Thoracic aorta (tissue), 2 donors: ENCODE measurements around the gene CTU2. TPM values are rescaled to one million over a fixed set of nuclear protein-coding genes. Genes with fewer than 3 reads are reported as not detected.

Experiments used
- ATAC-seq: fragments of 150-250 bp; one replicate; pipeline ENCODE4 v1.8.0; 2017; ENCODE audit warnings: low read depth; ENCODE audit not compliant: insufficient number of reproducible peaks, low FRiP score
- DNase-seq: peaks from one replicate; pipeline ENCODE4 v3.0.0-alpha.2; 2020; ENCODE audit warnings: low spot score
- H3K27ac ChIP-seq, 2 donors: fragments of 200-600 bp; sonication (generic); 1 replicate in 1 of 2; 2 replicates in 1 of 2; pipeline ENCODE4 v1.5.1; 2016; ENCODE audit warnings: mild to moderate bottlenecking in 2 of 2, moderate library complexity in 2 of 2
- H3K27me3 ChIP-seq: fragments of 200-600 bp; sonication (generic); replicated peaks from 2 replicates; pipeline ENCODE4 v1.6.0; 2016; ENCODE audit warnings: mild to moderate bottlenecking; ENCODE audit not compliant: insufficient read depth
- H3K36me3 ChIP-seq: fragments of 200-600 bp; sonication (generic); one replicate; pipeline ENCODE4 v1.5.1; 2016
- H3K4me1 ChIP-seq, 2 donors: fragments of 200-600 bp; sonication (generic); 1 replicate in 1 of 2; 2 replicates in 1 of 2; pipeline versions ENCODE4 v1.5.1 to v1.6.0; 2016; ENCODE audit warnings: low read depth in 2 of 2, mild to moderate bottlenecking in 1 of 2; ENCODE audit not compliant: control insufficient read depth in 1 of 2
- H3K4me3 ChIP-seq: fragments of 200-600 bp; sonication (generic); 2 replicates; pipeline ENCODE4 v1.5.1; 2016; ENCODE audit warnings: mild to moderate bottlenecking
- H3K9me3 ChIP-seq: fragments of 200-600 bp; sonication (generic); 2 replicates; pipeline ENCODE4 v1.5.1; 2016
- total RNA-seq, 2 donors: library from RNA; depleted of rRNA; stranded (reverse); fragments of >200 nt; gene quantifications; one replicate each; pipeline versions ENCODE4 v1.1.0 to v1.2.3, GENCODE V29; 2016
- TF ChIP-seq, protein P1 (sequence below): fragments of 200-600 bp; sonication (generic); IDR thresholded peaks from one replicate; pipeline ENCODE4 v1.5.1; 2019; ENCODE audit warnings: antibody characterized with exemption

The CTU2 gene
- total RNA-seq, 2 donors from 2014 or later: 11.1 to 21.0 TPM

DNA sequence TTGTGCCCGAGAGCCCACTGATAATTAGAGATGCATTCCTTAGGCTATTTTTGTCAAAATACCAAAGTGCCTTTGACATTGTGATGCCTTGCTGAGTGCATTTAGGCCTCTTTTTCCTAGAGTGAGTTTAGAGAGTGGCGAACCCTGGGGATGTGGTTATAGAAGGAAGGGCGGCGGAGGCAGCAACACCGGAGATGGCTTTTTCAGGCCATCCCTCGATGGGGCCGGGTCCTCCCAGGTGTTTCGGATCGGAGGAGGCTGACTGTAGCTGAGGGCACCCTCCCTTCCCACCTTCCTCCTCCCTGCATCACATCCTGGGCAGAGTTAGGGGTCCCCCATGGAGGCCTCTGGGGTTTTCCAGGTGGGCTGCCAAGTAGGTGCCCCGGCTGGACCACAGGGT lies 13.4 kb upstream of the CTU2 start:
- no peak for ATAC-seq
- H3K27me3 ChIP-seq: no peaks in the 10 kb centered on the region
- TF ChIP-seq, protein P1, sequence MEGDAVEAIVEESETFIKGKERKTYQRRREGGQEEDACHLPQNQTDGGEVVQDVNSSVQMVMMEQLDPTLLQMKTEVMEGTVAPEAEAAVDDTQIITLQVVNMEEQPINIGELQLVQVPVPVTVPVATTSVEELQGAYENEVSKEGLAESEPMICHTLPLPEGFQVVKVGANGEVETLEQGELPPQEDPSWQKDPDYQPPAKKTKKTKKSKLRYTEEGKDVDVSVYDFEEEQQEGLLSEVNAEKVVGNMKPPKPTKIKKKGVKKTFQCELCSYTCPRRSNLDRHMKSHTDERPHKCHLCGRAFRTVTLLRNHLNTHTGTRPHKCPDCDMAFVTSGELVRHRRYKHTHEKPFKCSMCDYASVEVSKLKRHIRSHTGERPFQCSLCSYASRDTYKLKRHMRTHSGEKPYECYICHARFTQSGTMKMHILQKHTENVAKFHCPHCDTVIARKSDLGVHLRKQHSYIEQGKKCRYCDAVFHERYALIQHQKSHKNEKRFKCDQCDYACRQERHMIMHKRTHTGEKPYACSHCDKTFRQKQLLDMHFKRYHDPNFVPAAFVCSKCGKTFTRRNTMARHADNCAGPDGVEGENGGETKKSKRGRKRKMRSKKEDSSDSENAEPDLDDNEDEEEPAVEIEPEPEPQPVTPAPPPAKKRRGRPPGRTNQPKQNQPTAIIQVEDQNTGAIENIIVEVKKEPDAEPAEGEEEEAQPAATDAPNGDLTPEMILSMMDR: no peak
- peaks cover 5% of the 10 kb centered on the region for H3K36me3 ChIP-seq
- H3K4me1 ChIP-seq: no peaks in the 10 kb centered on the region
- DNase-seq: no peak
- no peak overlapping the region for H3K27ac ChIP-seq
- no peaks in the 10 kb centered on the region for H3K9me3 ChIP-seq
- no peak overlapping the region for H3K4me3 ChIP-seq

DNA sequence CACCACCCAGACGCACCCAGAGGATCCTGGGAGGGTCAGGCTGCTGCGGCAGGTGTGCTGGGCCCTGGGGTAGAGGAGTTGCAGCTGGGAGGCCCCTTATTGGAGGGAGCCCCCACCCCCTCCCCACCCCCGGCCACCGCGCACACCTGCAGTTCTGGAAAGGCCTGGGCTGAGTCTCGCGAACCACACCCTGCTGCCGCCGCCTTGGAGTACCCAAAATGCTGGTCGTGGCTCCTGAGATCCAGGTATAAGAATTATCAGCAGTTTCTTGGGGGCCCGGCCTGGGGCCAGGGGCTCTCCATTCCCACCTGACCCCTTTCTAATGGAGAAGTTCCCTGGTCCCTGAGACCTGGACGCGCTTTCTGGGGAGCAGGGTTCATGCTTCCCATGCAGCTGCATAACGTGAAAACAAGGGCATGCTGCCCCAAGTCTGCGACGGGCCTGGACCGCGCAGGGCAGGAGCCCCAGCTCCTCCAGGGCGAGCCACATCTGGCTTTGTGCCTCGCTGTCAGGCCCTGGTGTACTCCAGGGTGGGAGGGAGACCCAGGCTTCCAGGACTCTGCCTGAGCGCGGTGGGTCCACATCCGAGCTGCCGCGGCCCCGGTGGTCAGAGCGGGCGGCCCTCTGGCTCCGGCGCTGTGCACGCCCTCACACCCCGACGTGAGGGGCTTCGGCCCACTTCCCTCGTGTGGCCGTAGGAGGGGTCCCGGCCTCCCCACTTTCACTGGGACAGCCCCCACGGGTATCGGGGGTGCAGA lies 12.7 kb upstream of the CTU2 start:
- DNase-seq (no peak), ATAC-seq (no peak)
- Histone ChIP-seq H3K27me3 (no peaks in the 10 kb centered on the region), H3K27ac (no peak overlapping the region), H3K4me1 (no peaks in the 10 kb centered on the region), H3K36me3 (peaks cover 11% of the 10 kb centered on the region), H3K9me3 (no peaks in the 10 kb centered on the region), H3K4me3 (no peak overlapping the region)
- TF ChIP-seq, protein P1: no peak

DNA sequence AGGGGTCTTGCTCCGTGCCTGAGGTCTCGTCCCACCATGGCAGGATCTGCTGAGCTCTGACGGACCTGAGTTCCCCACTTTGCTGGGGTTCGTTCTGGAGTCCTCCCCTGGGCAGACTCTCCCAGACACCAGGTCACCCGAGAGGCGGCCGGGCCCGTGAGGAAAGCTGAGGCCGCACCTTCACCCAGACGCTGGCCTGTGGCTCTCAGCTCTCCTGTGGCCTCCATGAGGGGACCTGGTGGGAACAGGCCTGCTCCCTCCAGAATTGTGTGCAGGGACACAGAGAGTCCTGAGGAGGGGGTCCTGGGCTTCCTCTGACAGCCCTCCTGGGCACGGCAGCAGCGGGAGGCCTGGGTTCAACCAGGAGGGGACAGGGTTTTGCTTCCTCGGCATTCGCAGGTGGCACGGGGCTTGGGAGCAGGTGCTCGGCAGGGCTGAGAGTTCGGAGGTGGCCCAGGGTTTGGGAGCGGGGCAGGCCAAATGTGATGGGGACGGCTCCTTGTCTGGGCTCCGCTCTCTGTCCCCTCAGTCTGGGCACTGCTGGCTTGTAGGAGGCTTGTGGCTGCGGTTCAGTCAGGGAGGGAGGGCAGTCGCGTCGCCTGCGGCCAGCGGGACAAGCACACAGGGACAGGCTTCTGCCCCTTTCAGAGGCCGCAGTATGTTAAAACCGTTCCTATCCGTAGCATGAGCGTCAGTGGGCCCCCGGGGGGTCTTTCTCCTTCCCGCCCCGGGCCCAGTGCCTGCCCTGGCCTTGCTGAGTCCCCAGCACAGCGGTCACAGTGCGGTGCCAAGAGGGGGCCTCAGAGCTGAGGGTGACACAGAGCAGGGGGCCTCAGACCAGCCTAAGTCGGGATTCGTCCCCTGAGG lies 11.8 kb upstream of the CTU2 start:
- Histone ChIP-seq H3K4me1 (no peaks in the 10 kb centered on the region), H3K9me3 (no peaks in the 10 kb centered on the region), H3K4me3 (no peak overlapping the region), H3K27ac (no peak overlapping the region), H3K36me3 (peaks cover 11% of the 10 kb centered on the region), H3K27me3 (no peaks in the 10 kb centered on the region)
- DNase-seq (no peak), ATAC-seq (no peak)
- TF ChIP-seq, protein P1: no peak

DNA sequence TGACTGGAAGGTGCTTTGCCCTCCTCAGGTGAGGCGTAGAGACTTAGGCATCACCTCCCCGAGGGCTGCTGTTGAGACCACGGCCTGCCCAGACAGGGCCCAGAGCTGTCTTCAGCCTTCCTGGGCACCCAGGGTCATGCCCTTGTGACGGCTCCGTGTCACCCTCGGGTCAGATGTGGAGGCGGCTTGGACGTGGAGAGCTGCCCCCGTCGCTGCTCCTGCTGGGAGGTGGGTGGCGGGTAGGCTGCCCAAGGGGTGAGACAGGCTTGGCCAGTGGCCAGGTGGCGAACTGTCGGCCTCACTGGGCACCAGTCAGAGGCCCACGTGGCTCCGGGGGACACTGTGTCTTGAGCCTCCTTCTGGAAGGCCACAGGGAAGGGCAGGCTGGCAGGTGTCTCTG lies 11.1 kb upstream of the CTU2 start:
- DNase-seq: no peak
- ATAC-seq: no peak
- TF ChIP-seq, protein P1: no peak
- Histone ChIP-seq H3K4me3 (no peak overlapping the region), H3K4me1 (no peaks in the 10 kb centered on the region), H3K36me3 (peaks cover 11% of the 10 kb centered on the region), H3K27me3 (no peaks in the 10 kb centered on the region), H3K9me3 (no peaks in the 10 kb centered on the region), H3K27ac (no peak overlapping the region)

DNA sequence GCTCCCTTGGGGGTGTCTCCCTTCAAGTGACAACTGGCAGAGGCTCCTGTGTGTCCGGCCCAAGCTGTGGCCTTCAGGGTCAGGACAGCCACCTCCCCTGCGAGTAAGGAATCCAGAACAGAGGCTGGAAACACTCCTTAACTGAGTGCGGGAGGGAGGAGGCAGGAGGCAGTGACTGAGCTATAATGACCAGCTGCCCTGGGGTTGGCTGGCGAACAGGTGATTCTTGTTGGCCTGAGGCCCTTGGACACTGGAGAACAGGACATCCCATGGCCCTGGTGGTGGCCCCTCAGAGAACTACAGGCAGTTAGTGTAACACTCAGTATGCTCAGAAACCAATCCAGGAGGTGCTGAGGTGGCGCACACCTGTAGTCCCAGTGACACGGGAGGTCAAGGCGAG lies 10.6 kb upstream of the CTU2 start:
- TF ChIP-seq, protein P1: no peak
- Histone ChIP-seq H3K4me1 (no peaks in the 10 kb centered on the region), H3K4me3 (no peak overlapping the region), H3K36me3 (peaks cover 11% of the 10 kb centered on the region), H3K9me3 (no peaks in the 10 kb centered on the region), H3K27ac (no peak overlapping the region), H3K27me3 (no peaks in the 10 kb centered on the region)
- ATAC-seq: no peak
- DNase-seq: no peak
